Raji (cell line): Measurements from ENCODE around the gene ABT1.

ENCODE experiments used
- POLR2A ChIP-seq: IDR thresholded peaks from 2 replicates; pipeline ENCODE4 v1.6.1; 2011; ENCODE audit warnings: low read depth, low read length, control low read depth; ENCODE audit not compliant: insufficient read depth

The ABT1 gene

DNA sequence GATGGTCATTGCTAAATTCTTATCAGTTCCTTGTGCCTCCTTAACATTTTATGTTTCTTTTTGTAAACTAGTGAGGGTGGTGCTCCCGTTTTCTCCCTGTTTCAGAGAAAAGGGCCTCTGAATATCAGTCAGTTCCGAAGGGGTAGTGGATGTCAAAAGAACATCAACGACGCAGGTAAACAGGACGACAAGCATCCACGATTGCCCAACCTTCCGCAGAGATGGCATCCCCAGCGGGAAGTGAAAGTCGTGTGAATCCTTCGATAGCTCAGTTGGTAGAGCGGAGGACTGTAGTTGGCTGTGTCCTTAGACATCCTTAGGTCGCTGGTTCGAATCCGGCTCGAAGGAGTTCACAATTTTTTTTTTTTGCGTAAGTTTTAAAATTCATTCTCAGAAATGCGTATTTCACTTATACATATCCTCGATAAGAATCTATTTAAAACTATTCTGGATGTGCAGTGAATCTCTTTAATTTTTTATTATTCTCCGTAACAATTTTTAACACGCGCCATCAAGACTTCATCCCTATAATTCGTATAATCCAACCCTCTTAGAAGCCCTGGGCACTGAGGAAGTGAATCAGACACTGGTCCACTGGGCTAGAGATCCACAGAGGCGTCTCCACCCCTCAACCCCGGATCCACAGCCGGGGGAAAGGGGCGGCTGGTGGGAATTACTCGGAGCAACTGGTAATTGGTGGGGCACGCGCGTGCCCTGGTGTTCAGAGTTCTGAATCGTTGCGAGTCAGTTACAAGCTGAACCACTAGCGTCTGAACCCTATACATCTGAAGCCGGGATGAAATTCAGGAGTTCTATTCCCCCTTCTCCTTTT, 27.9 kb upstream of the ABT1 start:
- TF ChIP-seq POLR2A, result 0 out of 2 replicates have a peak, but pooled peaks have one; percentile 27

DNA sequence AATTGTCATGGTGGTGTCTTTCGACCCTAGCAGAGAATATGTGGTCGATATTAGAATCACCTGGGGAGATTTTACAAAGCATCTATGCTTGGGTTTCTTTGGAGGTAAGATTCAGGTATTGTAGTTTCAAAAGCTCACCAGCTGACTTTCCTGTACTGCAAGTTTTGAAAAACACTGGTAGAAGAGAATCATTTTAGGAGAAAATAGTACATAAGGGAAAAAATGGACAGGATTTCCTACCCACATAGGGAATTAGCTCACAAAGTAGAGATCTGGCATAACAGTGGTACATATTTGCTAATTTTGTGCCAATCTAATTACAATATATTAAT, 27.4 kb upstream of the ABT1 start:
- TF ChIP-seq POLR2A, result no peak

DNA sequence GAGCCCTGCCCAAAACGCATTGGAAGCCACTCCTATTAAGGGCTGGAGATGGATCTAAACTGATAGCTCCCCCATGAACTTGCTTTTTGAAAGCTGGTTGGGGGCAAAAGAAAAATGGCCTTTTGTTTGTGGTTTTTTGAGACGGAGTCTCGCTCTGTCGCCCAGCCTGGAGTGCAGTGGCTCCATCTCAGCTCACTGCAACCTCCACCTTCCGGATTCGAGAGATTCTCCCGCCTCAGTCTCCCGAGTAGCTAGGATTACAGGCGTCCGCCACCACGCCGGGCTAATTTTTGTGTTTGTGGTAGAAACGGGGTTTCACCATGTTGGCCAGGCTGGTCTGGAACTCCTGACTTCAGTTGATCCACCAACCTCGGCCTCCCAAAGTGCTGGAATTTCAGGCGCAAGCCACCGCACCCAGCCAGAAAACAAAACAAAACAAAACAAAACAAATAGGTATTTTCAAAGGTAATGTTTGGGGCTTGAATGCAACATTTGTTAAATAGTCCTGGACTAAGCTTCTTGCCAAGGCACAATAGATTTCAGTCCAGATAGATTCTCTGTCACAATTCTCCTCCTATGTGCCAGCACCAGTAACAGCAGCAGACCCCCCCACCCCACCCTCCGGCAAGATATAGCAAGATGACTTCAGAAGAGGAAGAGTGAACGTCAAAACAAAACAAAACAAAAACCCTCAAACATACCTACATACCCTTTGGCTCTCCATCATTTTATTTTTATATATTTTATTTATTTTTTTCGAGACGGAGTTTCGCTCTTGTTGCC, 26.5 kb upstream of the ABT1 start:
- TF ChIP-seq POLR2A, result no peak

GRCh38 chr6:26571592-26572296, 25.0 kb upstream of the ABT1 start:
- TF ChIP-seq POLR2A, result 0 out of 2 replicates have a peak, but pooled peaks have one; percentile 14

DNA sequence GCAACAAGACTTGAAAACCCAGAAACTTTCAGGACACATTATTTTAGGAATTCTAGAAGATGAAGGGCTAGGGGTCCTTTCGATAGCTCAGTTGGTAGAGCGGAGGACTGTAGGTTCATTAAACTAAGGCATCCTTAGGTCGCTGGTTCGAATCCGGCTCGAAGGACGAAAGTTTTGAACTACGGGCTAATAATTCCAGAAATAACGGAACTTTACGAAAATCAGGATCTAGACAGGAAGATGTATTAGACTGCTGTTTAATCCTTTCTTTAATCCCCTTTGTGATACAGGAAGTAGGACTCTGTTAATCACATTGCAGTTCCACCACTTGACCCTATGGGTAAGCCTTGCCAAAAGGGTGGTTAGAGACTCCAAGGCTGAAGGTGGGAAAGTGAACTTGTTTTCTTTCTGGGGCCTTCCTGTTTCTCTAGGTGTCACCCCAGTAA, 21.2 kb upstream of the ABT1 start:
- no peak for TF ChIP-seq POLR2A

GRCh38 chr6:26576407-26576843, 20.3 kb upstream of the ABT1 start:
- TF ChIP-seq POLR2A, result no peak

DNA sequence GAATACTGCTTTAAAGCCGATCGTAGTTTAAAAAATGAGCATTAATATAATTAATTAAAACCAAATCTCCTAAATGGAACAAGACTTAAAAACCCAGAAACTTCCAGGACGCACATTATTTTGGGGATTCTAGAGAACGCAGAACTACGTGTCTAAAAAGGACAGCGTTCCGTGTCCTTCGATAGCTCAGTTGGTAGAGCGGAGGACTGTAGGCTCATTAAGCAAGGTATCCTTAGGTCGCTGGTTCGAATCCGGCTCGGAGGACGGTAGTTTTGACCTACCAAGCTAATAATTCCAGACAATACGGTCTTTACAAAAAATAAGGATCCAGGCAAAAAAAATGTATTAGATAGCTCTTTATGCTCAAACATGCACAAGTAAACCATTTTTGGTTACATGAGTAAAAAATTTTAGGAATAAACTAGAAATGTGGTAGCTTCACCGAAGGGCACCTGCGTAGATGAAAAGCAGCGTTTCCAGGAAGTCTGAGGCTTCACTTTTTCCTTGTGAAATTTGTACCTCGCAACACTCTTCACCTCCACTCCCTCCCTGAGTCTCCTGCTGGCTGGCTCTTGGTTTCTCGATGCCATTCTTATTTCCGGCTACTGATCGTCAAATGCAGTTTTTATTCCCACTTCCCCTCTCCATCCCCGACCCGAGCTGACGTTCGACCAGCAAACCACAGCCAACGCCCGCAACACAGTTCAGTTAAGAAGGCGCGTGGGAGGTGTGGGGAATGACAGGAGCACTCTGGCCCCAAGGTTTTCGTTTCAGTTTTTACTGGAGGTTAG, 19.6 kb upstream of the ABT1 start:
- TF ChIP-seq POLR2A, result no peak

GRCh38 chr6:26577720-26578072, 19.1 kb upstream of the ABT1 start:
- no peak for TF ChIP-seq POLR2A

- TF ChIP-seq POLR2A, result no peak
Measured at GRCh38 chr6:26578279-26578678, 18.5 kb upstream of the ABT1 start.

DNA sequence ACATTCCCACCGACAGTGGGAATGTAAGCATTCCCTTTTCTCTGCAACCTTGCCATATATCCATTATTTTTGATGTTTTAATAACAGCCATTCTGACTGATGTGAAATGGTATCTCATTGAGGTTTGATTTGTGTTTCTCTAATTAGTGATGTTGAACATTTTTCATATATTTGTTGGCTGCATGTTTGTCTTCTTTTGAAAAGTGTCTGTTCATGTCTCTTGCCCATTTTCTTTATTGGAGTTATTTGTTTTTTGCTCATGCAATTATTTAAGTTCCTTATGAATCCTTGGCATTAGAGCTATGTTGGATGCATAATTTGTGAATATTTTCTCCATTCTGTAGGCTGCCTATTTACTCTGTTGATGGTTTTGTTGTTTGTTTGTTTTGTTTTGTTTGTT, 18.0 kb upstream of the ABT1 start:
- no peak for TF ChIP-seq POLR2A

- TF ChIP-seq POLR2A, result no peak
Measured at GRCh38 chr6:26581164-26581915, 15.4 kb upstream of the ABT1 start.

- no peak for TF ChIP-seq POLR2A
Measured at GRCh38 chr6:26588965-26589364, 7.8 kb upstream of the ABT1 start.

DNA sequence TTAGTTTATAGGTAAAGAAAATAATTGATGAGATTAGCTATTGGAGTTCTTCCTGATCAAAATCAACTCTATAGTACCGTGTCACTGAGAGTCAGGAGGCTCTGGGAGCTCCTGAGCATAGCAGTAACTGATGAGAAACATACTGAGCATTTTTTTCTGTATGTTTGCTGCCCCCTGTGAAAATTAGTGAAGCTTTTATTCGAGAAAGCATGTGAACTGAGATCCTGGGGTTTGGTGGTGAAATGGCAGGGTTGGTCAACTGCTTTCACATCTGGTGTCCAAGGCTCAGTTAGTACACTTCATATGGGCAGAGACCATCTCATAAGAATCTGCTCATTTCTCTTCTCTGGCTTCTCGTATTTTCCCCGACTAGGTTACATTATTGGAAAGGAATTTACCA, 4.1 kb upstream of the ABT1 start:
- TF ChIP-seq POLR2A, result no peak
